A549 treated with ZK216348 at 1 μM for 4 hours (cell line): ENCODE measurements around the gene FAM3B. TPM values are rescaled to one million over a fixed set of nuclear protein-coding genes. Genes with fewer than 3 reads are reported as not detected.

Experiments
- total RNA-seq: library from RNA; stranded (reverse); fragments of 200-300 nt; extraction: Qiagen RNA extraction; gene quantifications from 5 replicates; pipeline ENCODE4 v1.2.3, GENCODE V29; 2022; ENCODE audit warnings: low read depth

The FAM3B gene
- total RNA-seq: not detected in 5 replicates

GRCh38 chr21:41316200-41317062, at the start of gene FAM3B:
Gene FAM3B, plus strand, starts transcription at chr21:41316801. Its CDS starts 79 bp downstream, at chr21:41316880.

GRCh38 chr21:41361786-41362604, 45.4 kb downstream of the FAM3B start, which contains the start of gene MX2:
Gene MX2, plus strand, starts transcription at chr21:41362027. Its CDS starts 14,880 bp downstream, at chr21:41376907.

Other genes with a start within 250 kb of the FAM3B start
- 20.3 to 25.0 TPM (median 22.0 TPM) in 5 replicates for gene BACE2, start 148.6 kb upstream of the FAM3B start, total RNA-seq
- not detected in 5 replicates for gene MX2, start 45.2 kb downstream of the FAM3B start, total RNA-seq
- gene MX1, start 109.4 kb downstream of the FAM3B start, total RNA-seq: 1.5 to 2.3 TPM (median 1.9 TPM) in 5 replicates
- gene TMPRSS2, start 191.4 kb downstream of the FAM3B start, total RNA-seq: 0.07 TPM in 1 of 5 replicates, not detected in the others